HG02763 (cell line): ENCODE results near the gene PDK2.

Experiments
- ATAC-seq: cut with Tn5 transposase; IDR thresholded peaks from one replicate; pipeline ENCODE4 v1.9.1; 2021; ENCODE audit warnings: mild to moderate bottlenecking, moderate library complexity; ENCODE audit not compliant: unreplicated experiment

The PDK2 gene

GRCh38 chr17:50134206-50135110, 39.3 kb downstream of the PDK2 start:
- no peak for ATAC-seq

DNA sequence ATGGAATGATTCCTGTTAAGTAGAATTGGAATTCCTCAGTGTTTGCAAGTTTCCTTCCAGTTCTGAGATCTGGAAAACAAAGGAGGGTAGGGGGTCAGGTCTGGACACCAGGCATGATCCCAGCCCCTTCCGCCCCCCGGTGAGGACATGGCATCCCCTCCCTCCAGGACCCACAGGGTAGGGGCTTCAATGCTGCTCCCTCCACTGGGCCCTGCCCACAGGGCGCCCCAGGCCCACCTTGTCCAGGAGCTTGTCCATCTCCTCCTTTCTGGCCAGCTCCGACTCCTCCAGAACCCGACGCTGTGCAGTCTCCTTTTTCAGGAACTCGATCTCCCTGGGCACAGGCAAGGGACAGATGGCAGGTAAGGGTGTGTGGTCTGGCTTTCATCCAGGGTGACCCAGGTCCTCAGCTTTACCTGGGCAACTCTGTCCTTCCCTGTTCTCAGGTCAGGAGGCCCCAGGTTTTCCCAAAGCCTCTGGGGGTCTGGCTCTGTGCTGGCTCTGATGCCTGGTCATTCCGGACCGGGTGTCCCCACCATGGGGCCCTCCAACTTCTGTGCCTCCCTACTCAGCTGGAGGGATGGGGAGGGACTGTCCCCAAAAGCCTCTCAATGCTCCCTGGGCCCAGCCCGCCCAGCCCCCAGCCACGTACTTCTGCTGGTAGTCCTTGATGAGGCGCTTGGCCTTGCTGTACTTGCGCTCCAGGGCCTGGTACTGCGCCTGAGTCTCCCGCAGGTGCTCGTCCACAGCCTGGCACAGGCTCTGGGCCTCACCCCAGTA, 40.4 kb downstream of the PDK2 start:
- ATAC-seq, result no peak

GRCh38 chr17:50136096-50136687, 41.0 kb downstream of the PDK2 start:
- no peak for ATAC-seq

DNA sequence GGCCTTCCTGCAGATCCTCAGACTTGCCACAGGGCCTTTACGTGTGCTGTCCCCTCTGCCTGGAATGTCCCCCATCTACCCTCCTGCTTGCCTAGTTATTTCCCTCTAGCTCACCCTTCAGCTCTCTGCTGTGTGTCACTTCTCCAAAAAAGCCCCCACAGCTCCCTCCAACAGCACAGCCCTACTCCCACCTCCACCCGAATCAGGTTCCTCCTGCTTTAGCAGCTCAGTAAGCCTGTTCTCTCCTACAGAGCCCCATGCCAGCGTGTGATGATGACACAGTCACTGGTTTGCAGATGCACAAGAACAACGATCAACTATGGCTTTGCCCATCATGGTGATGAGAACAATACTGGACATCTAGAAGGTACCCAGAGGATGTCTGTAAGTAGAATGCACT, 41.9 kb downstream of the PDK2 start:
- no peak for ATAC-seq

DNA sequence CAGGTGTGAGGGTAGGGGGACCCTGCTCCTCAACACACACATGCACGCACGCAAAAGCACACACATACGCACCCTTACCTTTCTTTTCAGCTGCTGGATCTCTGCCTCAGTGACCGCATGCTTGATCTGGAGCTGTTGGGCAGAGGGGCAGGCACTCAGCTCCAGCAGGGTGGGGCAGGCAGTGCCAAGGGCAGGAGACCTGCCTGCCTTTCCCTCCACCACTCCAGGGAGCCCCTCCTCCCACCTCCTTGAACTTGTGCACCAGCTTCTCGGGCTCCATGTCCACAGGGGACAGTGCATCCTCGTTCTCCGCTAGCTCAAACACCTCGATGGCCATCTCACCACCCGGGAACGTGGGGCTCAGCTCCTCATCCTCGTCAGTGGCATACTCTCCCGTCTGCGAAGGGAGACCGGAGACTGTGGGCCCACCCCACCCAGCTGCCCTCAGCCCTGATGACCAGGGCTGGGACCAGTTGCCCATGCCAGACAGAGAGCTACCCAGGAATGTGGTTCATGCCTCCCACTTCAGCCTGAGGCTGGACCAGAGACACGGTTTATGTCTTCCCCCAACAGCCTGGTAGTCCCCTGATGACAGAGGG, 44.1 kb downstream of the PDK2 start:
- no peak for ATAC-seq

GRCh38 chr17:50139950-50140885, 45.1 kb downstream of the PDK2 start:
- peak; percentile 53 for ATAC-seq

GRCh38 chr17:50141026-50141744, 46.0 kb downstream of the PDK2 start:
- no peak for ATAC-seq

DNA sequence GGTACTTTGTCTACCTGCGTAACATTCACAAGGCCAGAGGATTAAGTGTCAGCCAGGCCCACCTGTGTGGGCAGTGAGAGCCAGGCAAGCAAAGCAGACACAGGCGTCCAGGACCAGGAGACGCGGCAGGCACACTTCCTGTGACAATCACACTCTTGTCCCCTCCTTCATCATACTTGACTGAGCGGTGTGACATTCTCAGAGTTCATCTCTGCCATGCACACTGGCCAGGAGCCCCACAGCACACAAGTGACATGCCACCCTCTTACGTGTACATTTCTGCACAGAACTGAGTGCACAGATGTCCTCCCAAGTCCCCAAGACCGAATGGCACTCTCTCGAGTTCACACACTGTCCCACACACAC, 46.6 kb downstream of the PDK2 start:
- no peak for ATAC-seq

- no peak for ATAC-seq
Observed at GRCh38 chr17:50143461-50144176, 48.5 kb downstream of the PDK2 start.

- ATAC-seq, result no peak
Observed at GRCh38 chr17:50144355-50144754, 49.2 kb downstream of the PDK2 start.

GRCh38 chr17:50144845-50145531, 49.8 kb downstream of the PDK2 start:
- no peak for ATAC-seq

DNA sequence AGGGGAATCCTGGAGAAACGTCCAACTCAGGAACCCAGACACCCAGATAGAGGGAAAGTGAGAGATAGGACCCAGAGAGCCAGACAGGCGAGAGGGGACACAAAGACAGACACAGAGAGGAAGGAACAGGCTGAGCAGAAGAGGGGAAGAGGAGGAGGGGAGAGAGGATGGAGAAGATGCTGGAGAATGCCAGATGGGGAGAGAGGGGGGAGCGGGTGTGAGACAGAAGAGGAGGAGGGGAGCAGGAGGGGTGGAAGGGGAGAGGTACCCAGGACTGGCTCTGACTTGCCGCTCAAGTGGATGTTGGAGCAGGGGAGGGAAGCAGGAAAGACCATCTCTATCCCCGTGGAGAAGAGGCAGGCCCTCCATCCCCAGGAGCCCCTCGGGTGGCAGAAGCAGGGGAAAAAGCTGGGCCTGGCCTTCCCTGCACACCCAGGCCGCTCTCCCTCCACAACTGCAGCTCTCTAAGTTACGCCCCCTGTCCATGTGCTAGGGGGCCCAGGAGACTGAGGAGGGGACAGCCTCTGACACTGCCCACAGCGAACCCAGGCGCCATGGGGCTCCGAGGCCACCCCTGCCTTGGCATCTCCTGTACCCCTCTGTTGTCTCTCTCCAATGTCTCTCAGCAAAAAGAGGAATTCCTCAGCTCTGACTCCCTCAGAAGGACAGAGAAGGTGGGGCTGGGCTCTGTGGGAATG, 50.5 kb downstream of the PDK2 start:
- ATAC-seq, result no peak

GRCh38 chr17:50146230-50146926, 51.2 kb downstream of the PDK2 start:
- no peak for ATAC-seq

- ATAC-seq, result no peak
Observed at GRCh38 chr17:50146927-50147665, 51.9 kb downstream of the PDK2 start.

GRCh38 chr17:50147841-50148225, 52.7 kb downstream of the PDK2 start:
- no peak for ATAC-seq
